ENCODE results near the gene SBF1.

The SBF1 gene

GRCh38 chr22:50446708-50447575 lies 27.9 kb downstream of the SBF1 start:
- TF ChIP-seq, protein P1, sequence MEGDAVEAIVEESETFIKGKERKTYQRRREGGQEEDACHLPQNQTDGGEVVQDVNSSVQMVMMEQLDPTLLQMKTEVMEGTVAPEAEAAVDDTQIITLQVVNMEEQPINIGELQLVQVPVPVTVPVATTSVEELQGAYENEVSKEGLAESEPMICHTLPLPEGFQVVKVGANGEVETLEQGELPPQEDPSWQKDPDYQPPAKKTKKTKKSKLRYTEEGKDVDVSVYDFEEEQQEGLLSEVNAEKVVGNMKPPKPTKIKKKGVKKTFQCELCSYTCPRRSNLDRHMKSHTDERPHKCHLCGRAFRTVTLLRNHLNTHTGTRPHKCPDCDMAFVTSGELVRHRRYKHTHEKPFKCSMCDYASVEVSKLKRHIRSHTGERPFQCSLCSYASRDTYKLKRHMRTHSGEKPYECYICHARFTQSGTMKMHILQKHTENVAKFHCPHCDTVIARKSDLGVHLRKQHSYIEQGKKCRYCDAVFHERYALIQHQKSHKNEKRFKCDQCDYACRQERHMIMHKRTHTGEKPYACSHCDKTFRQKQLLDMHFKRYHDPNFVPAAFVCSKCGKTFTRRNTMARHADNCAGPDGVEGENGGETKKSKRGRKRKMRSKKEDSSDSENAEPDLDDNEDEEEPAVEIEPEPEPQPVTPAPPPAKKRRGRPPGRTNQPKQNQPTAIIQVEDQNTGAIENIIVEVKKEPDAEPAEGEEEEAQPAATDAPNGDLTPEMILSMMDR (IDR thresholded peaks at IDR 0.05; ENCODE audit: borderline replicate concordance, insufficient read depth, low read depth, low read length), result no peak
- H3K4me3 ChIP-seq (ENCODE audit: low read depth, low read length), result no peak overlapping the region

DNA sequence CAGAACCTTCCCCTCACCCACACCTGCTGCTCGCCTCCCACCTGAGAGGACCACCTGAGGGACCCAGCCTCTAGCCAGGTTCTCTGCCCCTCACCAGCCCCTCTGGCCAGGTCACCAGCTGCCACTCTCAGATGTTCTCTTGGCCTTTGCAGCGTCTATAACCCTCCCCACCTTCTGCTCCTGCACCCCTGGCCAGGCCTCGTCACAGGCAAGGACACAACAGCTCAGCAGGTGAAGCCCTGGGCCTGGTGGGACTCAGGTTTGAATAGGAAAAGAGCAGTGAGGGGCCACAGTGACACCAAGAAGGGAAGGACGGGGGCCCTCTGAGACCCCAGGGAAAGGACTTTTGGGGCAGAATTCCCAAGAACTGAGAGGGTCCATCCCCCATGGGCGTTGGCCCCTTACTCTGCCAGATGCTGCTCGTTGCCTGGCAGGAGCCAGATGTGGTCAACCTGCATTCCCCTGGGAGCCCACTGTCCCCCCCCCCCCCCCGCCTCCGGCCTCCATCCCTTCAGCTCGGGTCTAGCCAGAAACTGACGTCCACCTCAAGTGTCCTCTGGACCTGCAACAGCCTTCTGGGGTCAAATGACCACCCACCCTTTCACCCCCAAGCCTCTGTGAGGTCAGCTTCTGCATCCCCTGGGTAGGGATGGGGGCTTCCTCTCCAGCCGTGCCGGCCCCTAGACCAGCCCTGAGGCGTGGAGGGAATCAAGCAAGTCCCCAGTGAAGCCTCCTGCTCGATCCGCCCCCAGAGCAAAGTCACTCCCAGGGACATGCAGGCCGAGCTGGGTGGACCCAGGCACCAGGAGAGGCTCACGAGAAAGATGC lies 28.7 kb downstream of the SBF1 start:
- TF ChIP-seq, protein P1 (IDR thresholded peaks at IDR 0.05; ENCODE audit: borderline replicate concordance, insufficient read depth, low read depth, low read length), result no peak
- no peak overlapping the region for H3K4me3 ChIP-seq (ENCODE audit: low read depth, low read length)

- no peak overlapping the region for H3K4me3 ChIP-seq (ENCODE audit: low read depth, low read length)
- TF ChIP-seq, protein P1 (IDR thresholded peaks at IDR 0.05; ENCODE audit: borderline replicate concordance, insufficient read depth, low read depth, low read length), result no peak
Measured at GRCh38 chr22:50445071-50445879, 29.6 kb downstream of the SBF1 start.

DNA sequence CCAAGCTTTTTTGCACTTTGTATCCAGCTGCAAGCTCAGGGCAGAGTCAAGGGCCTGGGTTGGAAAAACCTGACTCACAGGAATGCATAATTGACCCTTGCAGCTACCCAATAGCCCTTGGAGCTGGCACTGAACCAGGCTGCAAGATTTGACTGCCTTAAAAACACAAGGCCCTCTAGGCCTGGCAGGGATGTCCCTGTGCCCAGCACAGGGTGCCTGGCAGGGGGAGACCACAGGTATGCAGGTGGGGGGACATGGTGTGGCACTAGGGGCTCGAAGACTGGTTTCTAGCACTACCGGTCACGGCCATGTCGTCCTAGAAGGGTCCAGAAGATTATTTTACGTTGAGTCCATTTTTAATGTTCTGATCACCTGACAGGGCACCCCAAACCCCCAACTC lies 30.2 kb downstream of the SBF1 start:
- H3K4me3 ChIP-seq (ENCODE audit: low read depth, low read length), result no peak overlapping the region
- TF ChIP-seq, protein P1 (IDR thresholded peaks at IDR 0.05; ENCODE audit: borderline replicate concordance, insufficient read depth, low read depth, low read length), result no peak

DNA sequence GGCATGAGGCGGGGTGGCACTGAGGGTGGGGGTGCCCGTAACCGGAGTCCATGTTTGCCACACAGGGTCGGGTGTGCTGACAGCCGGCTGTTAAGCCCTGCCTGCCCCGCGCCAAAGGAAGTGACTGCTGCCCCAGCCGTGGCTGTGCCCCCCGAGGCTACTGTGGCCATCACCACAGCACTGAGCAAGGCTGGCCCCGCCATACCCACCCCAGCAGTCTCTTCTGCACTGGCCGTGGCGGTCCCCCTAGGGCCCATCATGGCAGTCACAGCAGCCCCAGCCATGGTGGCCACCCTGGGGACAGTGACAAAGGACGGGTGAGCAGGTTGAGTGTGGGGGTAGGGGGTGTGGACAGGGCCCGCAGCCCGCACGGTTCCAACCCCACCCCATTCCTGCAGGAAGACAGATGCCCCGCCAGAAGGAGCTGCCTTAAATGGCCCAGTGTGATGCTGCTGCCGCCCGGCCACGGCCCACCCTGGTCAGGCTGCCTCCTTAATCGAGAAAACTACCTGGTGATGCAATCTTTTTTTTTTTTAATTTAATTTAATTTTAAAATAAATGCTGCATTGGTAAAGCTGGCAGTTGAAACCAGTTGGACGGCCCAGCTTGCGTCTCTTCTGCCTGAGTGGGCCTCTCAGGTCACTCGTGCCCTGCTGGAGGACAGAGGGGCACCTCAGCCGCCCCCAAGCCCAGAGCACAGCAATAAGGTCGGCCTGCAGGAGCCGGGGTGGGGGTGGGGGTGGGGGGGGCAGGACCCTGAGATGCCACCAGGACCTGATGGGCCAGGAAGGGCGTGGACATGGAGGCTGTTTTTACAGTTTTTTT lies 30.8 kb downstream of the SBF1 start:
- TF ChIP-seq, protein P1 (IDR thresholded peaks at IDR 0.05; ENCODE audit: borderline replicate concordance, insufficient read depth, low read depth, low read length), result no peak
- no peak overlapping the region for H3K4me3 ChIP-seq (ENCODE audit: low read depth, low read length)

DNA sequence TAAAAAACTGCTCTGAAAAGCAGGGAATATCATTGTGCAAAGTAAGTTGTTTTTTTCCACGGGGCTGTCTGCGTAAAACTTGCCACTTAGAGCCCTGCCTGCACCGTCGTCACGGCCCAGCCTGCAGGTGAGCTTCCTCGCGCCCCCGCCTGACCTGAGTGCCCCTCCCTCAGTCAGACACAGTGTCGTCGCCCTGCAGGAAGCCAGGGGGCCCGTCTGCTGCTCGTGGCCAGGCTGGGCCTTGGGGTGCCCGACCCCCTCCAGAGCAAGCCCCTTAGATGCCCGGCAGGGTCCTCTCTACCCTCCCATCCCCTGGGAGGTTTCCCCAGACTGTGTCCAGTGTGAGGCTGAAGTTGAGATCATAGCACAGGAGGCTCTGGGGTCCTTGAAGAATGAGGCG lies 31.6 kb downstream of the SBF1 start:
- TF ChIP-seq, protein P1 (IDR thresholded peaks at IDR 0.05; ENCODE audit: borderline replicate concordance, insufficient read depth, low read depth, low read length), result no peak
- no peak overlapping the region for H3K4me3 ChIP-seq (ENCODE audit: low read depth, low read length)

All from GM12875 (cell line).